A549 (cell line): Measurements from ENCODE around the gene PAM16.

ENCODE experiments used
- CTCF ChIP-seq: fragments of >200 bp; sonication (Bioruptor Twin); formaldehyde crosslinking; IDR thresholded peaks from 3 replicates; pipeline ENCODE4 v1.5.1; 2016
- EP300 ChIP-seq, 2 experiments: fragments of >200 bp; sonication (Bioruptor Twin); formaldehyde crosslinking; IDR thresholded peaks; 2 replicates in 1 of 2; 3 replicates in 1 of 2; pipeline ENCODE4 v1.6.1; 2016 to 2017
- HEYL ChIP-seq: fragments of 250-450 bp; sonication (Bioruptor Pico); IDR thresholded peaks from 2 replicates; pipeline ENCODE4 v1.8.0; 2021; ENCODE audit warnings: mild to moderate bottlenecking, moderate library complexity
- HOXB13 ChIP-seq: fragments of 250-450 bp; sonication (Bioruptor Pico); IDR thresholded peaks from 2 replicates; pipeline ENCODE4 v1.5.0; 2020; ENCODE audit warnings: low read depth, mild to moderate bottlenecking, moderate library complexity
- JUN ChIP-seq, 2 experiments: fragments of >200 bp; sonication (Bioruptor Twin); formaldehyde crosslinking; IDR thresholded peaks; 2 replicates in 1 of 2; 3 replicates in 1 of 2; pipeline ENCODE4 v1.6.1; 2016 to 2017
- MAX ChIP-seq: IDR thresholded peaks from 2 replicates; pipeline ENCODE4 v1.6.1; 2012
- POLR2A ChIP-seq: IDR thresholded peaks from 2 replicates; pipeline ENCODE4 v1.6.1; 2012; ENCODE audit warnings: mild to moderate bottlenecking, low read length
- RAD21 ChIP-seq, 2 experiments: fragments of >200 bp in 1 of 2; sonication (Bioruptor Twin) in 1 of 2; formaldehyde crosslinking in 1 of 2; IDR thresholded peaks in 1 of 2; conservative IDR thresholded peaks in 1 of 2; 2 replicates in 1 of 2; 3 replicates in 1 of 2; pipeline ENCODE4 v1.6.1; 2012 to 2018; ENCODE audit warnings: inconsistent platforms in 1 of 2
- REST ChIP-seq: fragments of 200-600 bp; sonication (generic); IDR thresholded peaks from 2 replicates; pipeline ENCODE4 v1.6.1; 2016; ENCODE audit warnings: antibody characterized with exemption, mild to moderate bottlenecking, moderate library complexity
- ZFP36 ChIP-seq: fragments of 450-650 bp; IDR thresholded peaks from 2 replicates; pipeline ENCODE4 v1.6.1; 2014; ENCODE audit warnings: borderline replicate concordance; ENCODE audit not compliant: partially characterized antibody
- ZSCAN20 ChIP-seq: fragments of 250-450 bp; sonication (Bioruptor Pico); IDR thresholded peaks from 2 replicates; pipeline ENCODE4 v1.8.0; 2022; ENCODE audit warnings: mild to moderate bottlenecking, moderate library complexity

DNA sequence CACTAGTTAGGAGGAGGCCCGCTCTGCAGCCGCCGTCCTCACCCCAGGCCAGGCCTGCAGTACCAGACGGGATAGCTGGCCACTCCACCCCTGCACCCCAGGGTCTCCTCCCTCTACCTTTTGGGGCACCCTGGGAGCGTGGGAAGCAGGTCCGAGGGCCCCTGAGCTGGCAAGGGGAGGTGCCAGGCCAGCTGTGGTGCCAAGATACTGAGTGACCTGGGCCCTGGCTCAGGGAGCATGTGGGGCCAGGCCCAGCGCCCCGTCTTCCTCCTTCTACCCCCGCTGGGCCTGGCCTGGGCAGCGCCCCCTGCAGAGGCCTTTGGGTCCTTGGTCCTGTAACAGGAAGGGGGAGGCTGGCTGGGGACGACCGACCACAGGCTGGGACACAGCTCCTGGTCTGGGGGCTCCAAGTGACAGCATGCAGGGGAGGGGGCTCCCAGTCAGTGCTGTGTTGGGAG is 13.0 kb downstream of the PAM16 start:
- TF ChIP-seq EP300 (IDR thresholded peaks at IDR 0.05): no peak
- no peak for TF ChIP-seq CTCF
- no peak for TF ChIP-seq REST
- TF ChIP-seq RAD21 (conservative IDR thresholded peaks at IDR 0.05 in 1 of 2, IDR thresholded peaks at IDR 0.05 in 1 of 2): no peak
- no peak for TF ChIP-seq HEYL (CRISPR knock-in tag)
- TF ChIP-seq ZSCAN20 (CRISPR knock-in tag): no peak
- no peak for TF ChIP-seq JUN (IDR thresholded peaks at IDR 0.05)
- no peak for TF ChIP-seq HOXB13 (CRISPR knock-in tag)
- TF ChIP-seq MAX: no peak
- no peak for TF ChIP-seq POLR2A
- no peak for TF ChIP-seq ZFP36
